ENCODE measurements around the gene PEX16.

Gene PEX16

GRCh38 chr11:45889555-45889954 lies 28.1 kb downstream of the PEX16 start:
- Histone ChIP-seq H3K4me1 (ENCODE audit: insufficient read depth, low read length, severe bottlenecking) (peaks cover 9% of the 10 kb centered on the region), H3K27ac (ENCODE audit: low read depth, low read length, poor library complexity, severe bottlenecking) (no peak overlapping the region), H4K20me1 (ENCODE audit: insufficient read depth, low read length) (no peaks in the 10 kb centered on the region), H3K9ac (ENCODE audit: low read length) (no peak overlapping the region), H3F3A (ENCODE audit: insufficient read depth, low read length) (no peaks in the 10 kb centered on the region), H3K9me3 (ENCODE audit: low read length) (no peaks in the 10 kb centered on the region), H3K4me3 (ENCODE audit: low read depth, low read length, poor library complexity, severe bottlenecking) (no peak overlapping the region), H3K27me3 (ENCODE audit: insufficient read depth, low read length) (peaks cover 4% of the 10 kb centered on the region; the same call in 1 of the 2 replicates), H2AFZ (ENCODE audit: low read length) (no peak overlapping the region), H3K36me3 (ENCODE audit: insufficient read depth, low read length) (no peaks in the 10 kb centered on the region), H3K9me2 (ENCODE audit: low read depth, low read length) (no peaks in the 10 kb centered on the region), H3K79me2 (ENCODE audit: insufficient read depth, low read length) (no peaks in the 10 kb centered on the region), H3K4me2 (ENCODE audit: low read length) (no peak overlapping the region)
- TF ChIP-seq EZH2 (IDR thresholded peaks at IDR 0.05; ENCODE audit: borderline replicate concordance, low read length) = no peak
- TF ChIP-seq, protein P1, sequence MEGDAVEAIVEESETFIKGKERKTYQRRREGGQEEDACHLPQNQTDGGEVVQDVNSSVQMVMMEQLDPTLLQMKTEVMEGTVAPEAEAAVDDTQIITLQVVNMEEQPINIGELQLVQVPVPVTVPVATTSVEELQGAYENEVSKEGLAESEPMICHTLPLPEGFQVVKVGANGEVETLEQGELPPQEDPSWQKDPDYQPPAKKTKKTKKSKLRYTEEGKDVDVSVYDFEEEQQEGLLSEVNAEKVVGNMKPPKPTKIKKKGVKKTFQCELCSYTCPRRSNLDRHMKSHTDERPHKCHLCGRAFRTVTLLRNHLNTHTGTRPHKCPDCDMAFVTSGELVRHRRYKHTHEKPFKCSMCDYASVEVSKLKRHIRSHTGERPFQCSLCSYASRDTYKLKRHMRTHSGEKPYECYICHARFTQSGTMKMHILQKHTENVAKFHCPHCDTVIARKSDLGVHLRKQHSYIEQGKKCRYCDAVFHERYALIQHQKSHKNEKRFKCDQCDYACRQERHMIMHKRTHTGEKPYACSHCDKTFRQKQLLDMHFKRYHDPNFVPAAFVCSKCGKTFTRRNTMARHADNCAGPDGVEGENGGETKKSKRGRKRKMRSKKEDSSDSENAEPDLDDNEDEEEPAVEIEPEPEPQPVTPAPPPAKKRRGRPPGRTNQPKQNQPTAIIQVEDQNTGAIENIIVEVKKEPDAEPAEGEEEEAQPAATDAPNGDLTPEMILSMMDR (IDR thresholded peaks at IDR 0.05; ENCODE audit: low read length) = no peak

DNA sequence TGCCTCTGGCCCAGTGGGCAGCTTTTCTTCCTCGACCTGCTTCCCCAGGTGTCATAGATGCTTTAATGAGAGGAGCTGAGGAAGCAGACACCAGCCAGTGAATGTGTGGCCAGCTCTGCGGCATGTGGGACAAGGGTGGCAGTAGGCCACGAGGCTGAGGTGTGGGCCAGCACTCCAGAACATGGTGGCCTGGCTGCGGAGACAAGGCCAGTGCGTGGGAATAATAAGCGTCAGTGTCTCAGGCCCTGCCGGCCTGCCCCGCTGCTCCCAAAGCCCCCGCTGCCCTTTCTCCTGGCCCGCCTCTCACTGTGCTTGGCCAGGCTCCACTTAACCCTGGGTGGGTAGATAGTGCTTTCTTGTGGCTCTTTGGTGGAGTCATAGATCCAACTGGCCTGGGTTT lies 30.1 kb downstream of the PEX16 start:
- H3K36me3 ChIP-seq (ENCODE audit: insufficient read depth, low read length) = no peaks in the 10 kb centered on the region
- no peak overlapping the region for H3K4me3 ChIP-seq (ENCODE audit: low read depth, low read length, poor library complexity, severe bottlenecking)
- no peak overlapping the region for H3K4me2 ChIP-seq (ENCODE audit: low read length)
- peaks cover 4% of the 10 kb centered on the region; the same call in 1 of the 2 replicates for H3K27me3 ChIP-seq (ENCODE audit: insufficient read depth, low read length)
- H4K20me1 ChIP-seq (ENCODE audit: insufficient read depth, low read length) = no peaks in the 10 kb centered on the region
- no peak overlapping the region for H3K9ac ChIP-seq (ENCODE audit: low read length)
- H2AFZ ChIP-seq (ENCODE audit: low read length) = no peak overlapping the region
- H3F3A ChIP-seq (ENCODE audit: insufficient read depth, low read length) = no peaks in the 10 kb centered on the region
- H3K4me1 ChIP-seq (ENCODE audit: insufficient read depth, low read length, severe bottlenecking) = peaks cover 9% of the 10 kb centered on the region
- H3K27ac ChIP-seq (ENCODE audit: low read depth, low read length, poor library complexity, severe bottlenecking) = no peak overlapping the region
- H3K79me2 ChIP-seq (ENCODE audit: insufficient read depth, low read length) = no peaks in the 10 kb centered on the region
- no peaks in the 10 kb centered on the region for H3K9me2 ChIP-seq (ENCODE audit: low read depth, low read length)
- no peaks in the 10 kb centered on the region for H3K9me3 ChIP-seq (ENCODE audit: low read length)
- no peak for TF ChIP-seq EZH2 (IDR thresholded peaks at IDR 0.05; ENCODE audit: borderline replicate concordance, low read length)
- TF ChIP-seq, protein P1 (IDR thresholded peaks at IDR 0.05; ENCODE audit: low read length) = no peak

DNA sequence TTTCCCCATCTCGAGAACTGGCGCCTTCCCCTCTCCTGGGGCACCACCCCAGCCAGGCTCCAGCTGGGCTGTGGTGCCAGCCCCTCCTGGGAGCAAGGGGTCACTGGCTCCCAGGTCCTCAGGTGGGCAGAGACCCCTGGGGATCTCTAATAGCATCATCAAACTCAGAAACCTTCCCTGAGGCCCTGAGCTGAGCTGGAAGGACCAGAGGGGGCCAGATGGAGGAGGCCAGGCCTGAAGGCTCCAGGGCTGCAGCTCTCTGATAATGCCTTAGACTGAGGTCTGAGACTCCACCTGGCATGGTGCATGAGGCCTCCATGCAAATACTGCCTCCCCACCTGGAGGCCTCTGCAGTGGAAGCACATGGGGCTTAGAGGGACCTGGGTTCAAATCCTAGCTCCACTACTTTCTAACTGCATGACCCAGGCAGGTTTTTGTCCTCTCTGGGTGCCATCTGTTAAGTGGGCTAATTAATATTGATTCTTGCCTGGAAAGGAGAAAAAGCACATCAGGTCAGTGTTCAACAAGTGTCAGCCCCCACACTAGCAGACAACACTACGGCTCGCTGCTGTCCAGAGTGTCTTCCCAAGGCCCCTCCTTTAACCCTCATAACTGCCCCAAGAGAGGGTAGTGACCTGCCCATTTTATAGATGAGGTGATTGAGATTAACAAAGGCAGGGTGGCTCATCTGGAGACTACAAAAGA lies 30.7 kb downstream of the PEX16 start:
- Histone ChIP-seq H3K4me1 (ENCODE audit: insufficient read depth, low read length, severe bottlenecking) (peaks cover 9% of the 10 kb centered on the region), H3F3A (ENCODE audit: insufficient read depth, low read length) (no peaks in the 10 kb centered on the region), H3K9me2 (ENCODE audit: low read depth, low read length) (no peaks in the 10 kb centered on the region), H3K4me3 (ENCODE audit: low read depth, low read length, poor library complexity, severe bottlenecking) (no peak overlapping the region), H3K27me3 (ENCODE audit: insufficient read depth, low read length) (peaks cover 4% of the 10 kb centered on the region; the same call in 1 of the 2 replicates), H3K4me2 (ENCODE audit: low read length) (no peak overlapping the region), H3K79me2 (ENCODE audit: insufficient read depth, low read length) (no peaks in the 10 kb centered on the region), H3K9ac (ENCODE audit: low read length) (no peak overlapping the region), H3K9me3 (ENCODE audit: low read length) (no peaks in the 10 kb centered on the region), H4K20me1 (ENCODE audit: insufficient read depth, low read length) (no peaks in the 10 kb centered on the region), H3K27ac (ENCODE audit: low read depth, low read length, poor library complexity, severe bottlenecking) (no peak overlapping the region), H3K36me3 (ENCODE audit: insufficient read depth, low read length) (no peaks in the 10 kb centered on the region), H2AFZ (ENCODE audit: low read length) (no peak overlapping the region)
- TF ChIP-seq EZH2 (IDR thresholded peaks at IDR 0.05; ENCODE audit: borderline replicate concordance, low read length) = no peak
- TF ChIP-seq, protein P1 (IDR thresholded peaks at IDR 0.05; ENCODE audit: low read length) = no peak

Measured in OCI-LY1 (cell line).